Cardiac septum (tissue), 1 donor: ENCODE results near the gene MDP1. TPM values are rescaled to one million over a fixed set of nuclear protein-coding genes. Genes with fewer than 3 reads are reported as not detected.
"Not testable (repeated sequence)": the region's sequence is repeated elsewhere in the genome, so short reads cannot be mapped to it uniquely, and the experiment has no call there.

Experiments used
- DNase-seq: peaks from one replicate; pipeline ENCODE4 v3.0.0-alpha.2; 2020; ENCODE audit warnings: low spot score
- intact Hi-C: fragments of 100-400 bp; cut with DNase I; formaldehyde crosslinking; loops from one replicate; pipeline ENCODE4 v1.14.0; 2022
- total RNA-seq: library from RNA; stranded (reverse); fragmentation: NEBNext Ultra II Directional; extraction: Animal tissue kit (Norgen Biotek cat#: 25700); gene quantifications from one replicate; pipeline ENCODE4 v1.2.1, GENCODE V29; 2021
- donor health status: DM: no; HTN: no; CAD: no.

The MDP1 gene
- total RNA-seq, 1 donor from 2014 or later = 16.7 TPM

GRCh38 chr14:24233538-24233866 is 17.6 kb upstream of the MDP1 start:
- intact Hi-C loops = no loop called here
- DNase-seq = no peak

- intact Hi-C loops = no loop called here
- peak; percentile 83 for DNase-seq
These were observed 17.0 kb upstream of the MDP1 start, which contains the start of gene GMPR2 for GRCh38 chr14:24232645-24233537. Gene GMPR2, plus strand, starts transcription at chr14:24232929. Its CDS starts 325 bp downstream, at chr14:24233254.

- intact Hi-C loops = no loop called here
- peak; percentile 94 for DNase-seq
These were observed 16.3 kb upstream of the MDP1 start, which contains the start of gene NEDD8 for GRCh38 chr14:24232121-24232644. Gene NEDD8, minus strand, starts transcription at chr14:24232367. Its CDS starts 100 bp downstream, at chr14:24232267.

DNA sequence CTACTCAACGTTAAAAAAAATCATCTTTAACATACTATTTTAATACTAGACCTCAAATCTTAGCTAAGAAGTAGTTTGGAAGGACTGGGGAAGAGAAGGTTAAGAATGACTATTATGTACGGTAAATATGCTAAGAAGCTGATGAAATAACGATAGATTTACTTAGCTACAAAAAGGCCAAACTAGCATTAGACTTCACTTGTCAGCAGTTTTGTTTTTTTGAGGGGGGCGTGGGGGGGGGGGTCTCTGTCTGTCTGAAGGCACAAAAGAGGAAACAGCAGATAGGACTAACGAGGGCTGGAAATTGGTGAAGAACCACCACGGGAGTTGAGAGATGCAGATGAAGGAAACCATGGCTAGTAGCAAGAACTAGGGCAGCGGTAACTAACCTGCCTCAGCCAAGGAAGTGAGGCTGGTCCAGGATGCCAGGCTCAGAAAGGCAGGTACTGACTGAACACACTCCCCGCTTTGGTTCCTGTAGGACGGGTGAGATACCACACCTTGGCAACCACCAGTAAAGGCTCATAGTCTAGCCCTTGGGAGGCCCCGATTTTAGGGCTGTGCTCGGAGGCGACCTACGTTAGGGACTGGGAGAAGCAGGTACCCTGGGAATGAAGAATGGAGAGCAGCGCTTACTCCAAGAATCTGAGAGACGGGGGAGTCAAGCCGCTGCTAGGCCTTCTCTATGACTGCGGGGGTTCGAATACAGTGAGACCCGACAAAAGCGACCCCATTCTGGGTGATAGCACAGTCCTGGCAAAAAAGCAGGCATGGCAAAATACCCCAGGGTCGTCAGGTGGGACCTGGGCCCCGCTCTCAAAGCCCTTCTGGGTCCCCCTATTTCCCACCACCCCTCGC is 15.6 kb upstream of the MDP1 start:
- DNase-seq = no peak
- intact Hi-C loops = no loop called here

DNA sequence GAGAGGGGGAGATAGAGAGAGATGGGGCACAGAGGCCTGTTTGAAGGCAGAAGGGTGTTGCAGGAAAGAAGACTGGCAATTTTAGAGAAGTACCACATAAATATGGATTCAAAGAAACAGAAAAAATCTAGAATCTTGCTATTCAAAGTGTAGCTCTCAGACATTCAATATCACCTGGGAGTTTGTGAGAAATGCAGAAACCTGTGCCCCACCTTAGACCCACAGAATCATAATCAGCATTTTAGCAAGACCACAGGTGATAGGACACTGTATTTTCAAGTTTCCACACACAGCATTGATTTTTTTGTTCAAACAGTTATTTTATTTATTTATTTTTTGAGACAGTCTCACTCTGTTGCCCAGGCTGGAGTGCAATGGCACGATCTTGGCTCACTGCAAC is 13.0 kb upstream of the MDP1 start:
- intact Hi-C loops = no loop called here
- no peak for DNase-seq

DNA sequence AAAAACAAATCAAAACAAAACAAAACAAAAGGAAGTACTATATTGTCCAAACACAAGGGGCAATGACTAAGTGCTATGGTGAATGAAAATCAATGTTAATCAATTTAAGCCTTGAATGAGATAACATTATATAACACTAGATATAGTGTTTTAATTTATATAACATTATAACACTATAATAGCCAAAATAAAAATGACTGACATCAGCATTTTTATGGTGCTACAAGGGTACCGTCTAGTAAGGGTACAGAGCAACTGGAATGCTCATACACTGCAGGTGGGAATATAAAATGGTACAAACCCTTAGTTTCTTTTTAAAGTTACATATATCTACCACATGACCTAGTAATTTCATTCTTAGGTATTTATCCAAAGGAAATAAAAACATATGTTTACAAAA is 10.6 kb upstream of the MDP1 start:
- DNase-seq = no peak
- intact Hi-C loops = no loop called here

DNA sequence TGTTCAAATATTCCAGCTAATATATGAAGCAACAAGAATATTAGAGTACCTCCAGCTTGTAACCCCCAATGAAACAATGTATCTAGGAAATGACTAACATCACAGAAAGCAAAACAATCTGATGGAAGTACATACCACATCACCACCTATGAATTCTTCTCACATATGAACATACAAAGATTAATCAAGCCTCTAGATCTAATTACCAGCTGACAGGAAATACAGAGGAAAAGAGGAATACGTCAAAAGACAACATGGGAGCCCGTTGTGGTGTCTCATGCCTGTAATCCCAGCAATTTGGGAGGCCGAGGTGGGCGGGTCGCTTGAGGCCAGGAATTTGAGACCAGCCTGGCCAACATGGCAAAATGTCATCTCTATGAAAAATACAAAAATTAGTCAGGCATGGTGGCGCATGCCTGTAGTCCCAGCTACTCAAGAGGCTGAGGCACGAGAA is 8.8 kb upstream of the MDP1 start:
- intact Hi-C loops = no loop called here
- no peak for DNase-seq

DNA sequence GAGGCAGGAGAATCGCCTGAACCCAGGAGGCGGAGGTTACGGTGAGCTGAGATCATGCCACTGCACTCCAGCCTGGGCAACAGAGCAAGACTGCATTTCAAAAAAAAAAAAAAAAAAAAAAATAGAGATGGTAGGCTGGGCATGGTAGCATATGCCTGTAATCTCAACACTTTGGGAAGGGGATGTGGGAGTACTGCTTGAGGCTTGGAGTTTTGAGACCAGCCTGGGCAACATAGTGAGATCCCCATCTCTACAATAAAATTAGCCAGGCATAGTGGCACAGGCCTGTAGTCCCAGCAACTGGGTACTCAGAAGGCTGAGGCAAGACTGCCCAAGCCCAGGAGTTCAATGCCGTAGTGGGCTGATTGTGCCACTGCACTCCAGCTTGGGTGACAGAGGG is 7.1 kb upstream of the MDP1 start:
- intact Hi-C loops, DNase-seq: not testable (repeated sequence)

GRCh38 chr14:24219521-24219920 is 3.7 kb upstream of the MDP1 start:
- DNase-seq = no peak
- intact Hi-C loops = no loop called here

- DNase-seq = no peak
- intact Hi-C loops = no loop called here
These were observed 3.2 kb upstream of the MDP1 start for GRCh38 chr14:24219080-24219479.

GRCh38 chr14:24216876-24217275 is 1.0 kb upstream of the MDP1 start:
- DNase-seq, intact Hi-C loops: not testable (repeated sequence)

GRCh38 chr14:24216345-24216699 is 456 bp upstream of the MDP1 start:
- DNase-seq = no peak
- intact Hi-C loops = no loop called here

DNA sequence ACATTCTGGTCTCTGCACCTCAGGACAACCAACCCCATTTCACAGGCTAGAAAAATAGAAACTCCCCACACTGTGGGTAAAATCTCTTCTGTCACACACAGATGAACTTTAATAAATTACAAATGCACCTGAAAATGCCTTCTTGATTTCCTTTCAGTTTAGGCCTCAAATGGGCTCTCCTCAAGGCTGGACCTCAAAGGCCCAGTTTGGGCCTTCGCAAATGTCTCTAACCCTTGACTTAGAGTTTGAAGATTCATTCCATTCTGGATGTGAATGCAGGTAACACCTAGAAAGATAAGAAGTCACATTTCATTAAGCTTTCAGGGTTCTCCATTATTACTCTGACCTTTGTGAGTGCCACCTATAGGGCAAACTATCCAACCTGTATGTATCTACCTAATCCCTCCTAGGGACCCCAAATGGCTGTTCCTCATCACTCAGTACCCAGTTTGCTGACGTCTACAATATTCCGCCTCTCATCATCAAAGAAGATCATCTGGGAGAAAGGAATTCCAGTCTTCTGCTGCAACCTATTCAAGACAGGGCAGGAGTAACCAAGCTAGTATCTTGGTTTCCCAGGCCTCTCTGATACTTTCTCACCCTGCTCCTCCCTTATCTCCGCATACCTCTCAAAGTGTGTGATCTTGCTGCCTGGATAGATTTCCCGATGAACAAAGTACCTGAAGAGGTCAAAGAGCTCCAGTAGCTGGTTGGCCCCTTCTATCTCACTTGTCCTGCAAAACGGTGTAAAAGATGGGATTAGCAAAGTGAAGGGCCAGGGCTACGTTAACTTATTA is 1.8 kb downstream of the MDP1 start:
- no peak for DNase-seq
- intact Hi-C loops = loop anchor here (2.0 kb wide), 2 partner anchors 19 to 27 kb away; partner anchors contain the start of gene TM9SF1

- DNase-seq = peak; percentile 96
- intact Hi-C loops = loop anchor here (2.0 kb wide), 1 partner anchor 18 kb away; the partner anchor contains the start of gene TM9SF1
These were observed 2.7 kb downstream of the MDP1 start, which contains the start of gene CHMP4A for GRCh38 chr14:24212924-24213865. Gene CHMP4A, minus strand, starts transcription at chr14:24213488. Its CDS starts 49 bp downstream, at chr14:24213439.

DNA sequence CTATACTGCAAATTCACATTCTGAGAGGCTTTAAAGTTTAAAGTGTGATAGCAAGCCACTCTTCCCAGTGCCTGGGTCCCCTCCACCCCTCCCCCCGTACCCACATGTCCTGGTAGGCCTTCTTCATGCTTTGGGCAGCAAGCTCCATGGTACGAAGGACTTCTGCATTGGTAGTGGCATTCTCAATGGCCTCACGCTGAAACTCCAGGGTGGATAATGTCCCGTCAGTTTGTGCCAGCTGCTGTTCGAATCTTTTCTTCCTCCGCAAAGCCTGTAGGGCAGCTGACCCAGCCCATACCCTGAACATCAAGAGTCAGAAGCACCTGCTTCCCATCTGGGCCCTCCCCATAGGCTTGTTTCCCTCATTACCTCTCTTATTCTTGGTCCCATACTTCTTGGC is 4.6 kb downstream of the MDP1 start:
- intact Hi-C loops = no loop called here
- no peak for DNase-seq

DNA sequence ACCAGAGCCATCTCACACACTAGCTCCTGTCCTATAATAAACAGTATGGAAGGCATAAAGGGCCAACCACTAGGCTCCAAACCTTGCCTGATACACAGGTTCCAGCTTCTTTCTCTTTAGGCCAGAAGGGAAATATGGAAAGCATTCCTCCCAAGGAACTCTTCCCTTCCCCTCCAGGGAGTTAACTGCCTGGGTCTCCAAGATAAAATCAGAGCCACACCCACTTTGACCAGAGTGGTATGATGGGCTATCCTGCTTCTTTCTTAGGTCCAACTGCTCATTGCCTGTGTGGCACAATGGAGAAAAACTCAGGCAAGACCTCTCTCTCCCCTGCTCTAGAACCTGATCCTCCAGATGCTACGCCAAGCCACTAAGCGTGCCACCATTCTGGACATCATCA is 8.2 kb downstream of the MDP1 start:
- intact Hi-C loops = no loop called here
- DNase-seq = no peak

DNA sequence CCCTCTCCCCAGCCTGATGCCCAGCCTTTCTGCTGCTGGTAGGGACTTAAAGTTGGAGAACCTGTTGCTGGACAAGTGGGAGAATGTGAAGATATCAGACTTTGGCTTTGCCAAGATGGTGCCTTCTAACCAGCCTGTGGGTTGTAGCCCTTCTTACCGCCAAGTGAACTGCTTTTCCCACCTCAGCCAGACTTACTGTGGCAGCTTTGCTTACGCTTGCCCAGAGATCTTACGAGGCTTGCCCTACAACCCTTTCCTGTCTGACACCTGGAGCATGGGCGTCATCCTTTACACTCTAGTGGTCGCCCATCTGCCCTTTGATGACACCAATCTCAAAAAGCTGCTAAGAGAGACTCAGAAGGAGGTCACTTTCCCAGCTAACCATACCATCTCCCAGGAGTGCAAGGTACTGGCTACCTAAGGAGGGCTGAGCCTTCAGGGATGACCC is 8.7 kb downstream of the MDP1 start:
- no peak for DNase-seq
- intact Hi-C loops = no loop called here
